22Rv1 (cell line): ENCODE data around the gene MINDY4.
A peak's percentile ranks its signal among the peaks of the same experiment; 100 is the strongest.

ENCODE experiments used
- H3K27ac ChIP-seq: fragments of 450-650 bp; 2 replicates; pipeline ENCODE4 v1.5.1; 2017
- ZFX ChIP-seq: fragments of 450-650 bp; IDR thresholded peaks from 2 replicates; pipeline ENCODE4 v1.6.1; 2017; ENCODE audit warnings: antibody characterized with exemption, borderline replicate concordance
- TF ChIP-seq, protein P1 (sequence below): fragments of 450-650 bp; IDR thresholded peaks from 2 replicates; pipeline ENCODE4 v1.5.1; 2017; ENCODE audit warnings: mild to moderate bottlenecking

MINDY4 gene

DNA sequence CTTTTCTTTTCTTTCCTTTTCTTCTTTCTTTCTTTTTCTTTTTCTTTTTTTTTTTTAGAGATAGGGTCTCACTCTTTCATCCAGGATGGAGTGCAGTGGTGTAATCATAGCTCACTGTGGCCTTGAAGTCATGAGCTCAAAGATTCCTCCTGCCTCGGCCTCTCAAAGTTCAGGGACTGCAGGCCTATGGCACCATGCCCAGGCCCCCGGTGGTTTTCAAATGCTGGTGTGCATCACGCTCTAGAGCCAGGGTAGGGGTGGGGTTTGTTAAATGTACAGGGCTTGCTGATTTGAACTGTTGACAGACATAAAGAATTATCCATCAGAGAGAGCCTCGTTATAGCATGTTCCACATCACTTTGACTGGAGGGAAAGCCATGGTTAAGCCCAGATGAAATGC is 5.8 kb downstream of the MINDY4 start:
- H3K27ac ChIP-seq, result peak overlapping the region; percentile 93
- TF ChIP-seq ZFX, result no peak
- TF ChIP-seq, protein P1, sequence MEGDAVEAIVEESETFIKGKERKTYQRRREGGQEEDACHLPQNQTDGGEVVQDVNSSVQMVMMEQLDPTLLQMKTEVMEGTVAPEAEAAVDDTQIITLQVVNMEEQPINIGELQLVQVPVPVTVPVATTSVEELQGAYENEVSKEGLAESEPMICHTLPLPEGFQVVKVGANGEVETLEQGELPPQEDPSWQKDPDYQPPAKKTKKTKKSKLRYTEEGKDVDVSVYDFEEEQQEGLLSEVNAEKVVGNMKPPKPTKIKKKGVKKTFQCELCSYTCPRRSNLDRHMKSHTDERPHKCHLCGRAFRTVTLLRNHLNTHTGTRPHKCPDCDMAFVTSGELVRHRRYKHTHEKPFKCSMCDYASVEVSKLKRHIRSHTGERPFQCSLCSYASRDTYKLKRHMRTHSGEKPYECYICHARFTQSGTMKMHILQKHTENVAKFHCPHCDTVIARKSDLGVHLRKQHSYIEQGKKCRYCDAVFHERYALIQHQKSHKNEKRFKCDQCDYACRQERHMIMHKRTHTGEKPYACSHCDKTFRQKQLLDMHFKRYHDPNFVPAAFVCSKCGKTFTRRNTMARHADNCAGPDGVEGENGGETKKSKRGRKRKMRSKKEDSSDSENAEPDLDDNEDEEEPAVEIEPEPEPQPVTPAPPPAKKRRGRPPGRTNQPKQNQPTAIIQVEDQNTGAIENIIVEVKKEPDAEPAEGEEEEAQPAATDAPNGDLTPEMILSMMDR, result no peak

DNA sequence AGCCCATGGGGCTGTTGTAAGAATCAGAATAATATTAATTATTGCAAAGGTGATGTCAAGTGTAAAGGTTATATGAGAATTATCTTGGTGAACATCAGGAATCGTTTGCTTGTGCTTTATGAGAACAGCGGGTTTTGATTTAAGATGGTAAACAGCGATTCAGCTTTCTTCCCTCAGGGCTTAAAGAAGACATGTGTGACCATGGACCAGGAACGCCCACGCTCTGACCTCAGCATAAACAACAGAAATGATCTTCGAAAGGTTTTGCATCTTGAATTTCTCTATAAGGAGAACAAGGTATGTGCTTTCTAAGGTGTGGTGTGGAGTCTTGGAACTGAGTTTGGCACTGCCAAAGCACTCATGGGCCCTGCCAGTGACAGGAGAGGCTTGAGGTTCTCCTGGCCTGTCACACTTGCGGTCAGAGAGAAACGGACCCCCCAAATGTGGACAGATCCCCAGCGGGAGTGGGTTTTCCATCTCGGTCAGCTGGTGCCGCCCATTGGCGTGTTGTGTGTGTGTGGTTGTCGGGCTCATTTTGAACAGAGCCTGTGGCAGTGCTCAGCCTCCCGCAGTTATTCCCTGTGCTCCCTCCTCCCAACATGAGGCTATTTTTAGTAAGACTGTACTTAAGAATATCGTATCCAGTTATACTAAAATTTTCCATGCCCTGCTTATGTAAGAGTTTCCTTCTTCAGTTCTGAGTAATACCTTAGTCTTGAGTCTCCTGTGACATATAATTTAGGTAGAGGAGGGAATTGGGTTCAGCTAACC is 7.2 kb downstream of the MINDY4 start:
- peak overlapping the region; percentile 93 for H3K27ac ChIP-seq
- TF ChIP-seq ZFX, result no peak
- TF ChIP-seq, protein P1, result no peak

- TF ChIP-seq ZFX, result no peak
- TF ChIP-seq, protein P1, result no peak; the same call in 1 of the 2 replicates
- H3K27ac ChIP-seq, result peak overlapping the region; percentile 93
Observed at GRCh38 chr7:30779574-30779973, 8.4 kb downstream of the MINDY4 start.

GRCh38 chr7:30780941-30781340 is 9.7 kb downstream of the MINDY4 start:
- TF ChIP-seq, protein P1, result no peak
- TF ChIP-seq ZFX, result no peak
- no peak overlapping the region for H3K27ac ChIP-seq

DNA sequence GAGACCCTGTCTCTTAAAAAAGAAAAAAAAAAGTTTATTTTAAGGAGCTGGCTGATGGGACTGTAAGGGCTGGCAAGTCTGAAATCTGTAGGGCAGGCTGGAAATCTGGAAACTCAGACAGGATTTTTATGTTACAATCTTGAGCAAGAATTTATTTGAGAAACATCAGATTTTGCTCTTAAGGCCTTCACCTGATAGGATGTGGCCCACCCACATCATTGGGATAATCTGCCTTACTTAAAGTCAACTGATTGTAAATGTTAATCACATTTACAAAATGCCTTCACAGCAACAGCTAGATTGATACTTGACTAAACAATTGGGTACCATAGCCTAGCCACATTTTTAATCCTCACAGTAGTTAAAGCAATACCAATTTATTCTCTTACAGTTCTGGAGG is 11.5 kb downstream of the MINDY4 start:
- H3K27ac ChIP-seq, result no peak overlapping the region
- TF ChIP-seq ZFX, result no peak
- TF ChIP-seq, protein P1, result no peak

DNA sequence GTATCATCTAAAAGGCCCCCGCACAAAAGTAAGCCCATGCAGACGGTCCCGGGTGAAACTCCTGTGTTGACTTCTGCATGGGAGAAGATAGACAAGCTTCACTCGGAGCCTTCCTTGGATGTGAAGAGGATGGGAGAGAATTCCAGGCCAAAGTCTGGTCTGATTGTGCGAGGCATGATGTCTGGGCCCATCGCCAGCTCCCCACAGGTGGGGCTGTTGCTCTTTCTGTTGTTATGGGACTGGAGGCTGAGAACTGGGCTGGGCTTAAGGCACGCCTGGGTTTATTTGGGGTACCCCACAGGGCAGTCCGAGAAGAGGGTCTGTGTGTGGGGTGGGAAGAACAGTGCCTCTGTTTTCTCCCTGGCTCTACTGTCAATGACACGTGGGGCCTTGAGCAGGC is 14.6 kb downstream of the MINDY4 start:
- H3K27ac ChIP-seq, result no peak overlapping the region
- TF ChIP-seq, protein P1, result no peak
- no peak for TF ChIP-seq ZFX

DNA sequence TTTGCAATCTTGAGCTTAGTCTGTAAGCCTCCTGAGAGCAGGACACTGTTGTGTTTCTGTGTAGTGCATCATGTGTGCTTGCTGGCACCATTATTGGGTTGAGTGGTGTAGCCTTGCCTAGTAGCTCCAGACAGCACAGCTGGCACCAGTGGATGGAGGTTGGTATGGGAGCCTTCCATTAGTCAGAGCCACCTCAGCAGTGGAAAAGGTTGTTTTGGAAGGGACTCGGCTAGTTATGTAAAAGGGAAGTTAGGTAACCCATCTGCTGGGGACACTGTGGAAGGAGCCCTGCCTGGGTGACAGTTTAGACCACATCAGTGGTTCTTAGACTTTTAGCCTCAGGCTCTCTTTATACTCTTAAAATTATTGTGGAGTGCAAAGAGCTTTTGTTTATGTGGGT is 16.3 kb downstream of the MINDY4 start:
- TF ChIP-seq, protein P1, result no peak
- TF ChIP-seq ZFX, result no peak
- H3K27ac ChIP-seq, result no peak overlapping the region
